Fibroblast of lung (primary cell): ENCODE results near the gene MUC2. TPM values are rescaled to one million over a fixed set of nuclear protein-coding genes. Genes with fewer than 3 reads are reported as not detected.

Source experiments
- DNase-seq, 2 donors: peaks; one replicate each; pipeline versions ENCODE4 v3.0.0 to v3.0.0-alpha.2; 2010; ENCODE audit warnings: low read depth in 2 of 2
- H2AFZ ChIP-seq: 2 replicates; pipeline ENCODE4 v1.5.1; 2012; ENCODE audit warnings: low read length, control low read depth, inconsistent platforms
- H3K27ac ChIP-seq: 2 replicates; pipeline ENCODE4 v1.5.1; 2011; ENCODE audit warnings: low read length, control low read depth; ENCODE audit not compliant: insufficient read depth
- H3K27me3 ChIP-seq: 2 replicates; pipeline ENCODE4 v1.5.1; 2011; ENCODE audit warnings: mild to moderate bottlenecking, low read length; ENCODE audit not compliant: control insufficient read depth, insufficient read depth
- H3K36me3 ChIP-seq: 2 replicates; pipeline ENCODE4 v1.5.1; 2011; ENCODE audit warnings: low read length; ENCODE audit not compliant: control insufficient read depth, insufficient read depth
- H3K4me1 ChIP-seq: 2 replicates; pipeline ENCODE4 v1.5.1; 2011; ENCODE audit warnings: low read length; ENCODE audit not compliant: control insufficient read depth, insufficient read depth; ENCODE audit errors: extremely low read depth
- H3K4me2 ChIP-seq: 2 replicates; pipeline ENCODE4 v1.5.1; 2011; ENCODE audit warnings: low read length, control low read depth; ENCODE audit not compliant: insufficient read depth; ENCODE audit errors: extremely low read depth
- H3K4me3 ChIP-seq, 4 experiments: fragments of 200-600 bp in 1 of 4; sonication (generic) in 1 of 4; replicated peaks in 1 of 4; 2 replicates each; pipeline ENCODE4 v1.5.1; 2011 to 2016; ENCODE audit warnings: low read length in 4 of 4, low read depth in 3 of 4, mild to moderate bottlenecking in 3 of 4, control low read depth in 2 of 4, inconsistent platforms in 1 of 4, mixed read lengths in 1 of 4; ENCODE audit not compliant: insufficient read depth in 1 of 4; ENCODE audit errors: control extremely low read depth in 1 of 4
- H3K79me2 ChIP-seq: 2 replicates; pipeline ENCODE4 v1.5.1; 2012; ENCODE audit warnings: mild to moderate bottlenecking, low read length, inconsistent platforms; ENCODE audit not compliant: control insufficient read depth, insufficient read depth
- H3K9ac ChIP-seq: 2 replicates; pipeline ENCODE4 v1.5.1; 2011; ENCODE audit warnings: mild to moderate bottlenecking, low read length, control low read depth; ENCODE audit not compliant: insufficient read depth
- H3K9me3 ChIP-seq: 2 replicates; pipeline ENCODE4 v1.5.1; 2012; ENCODE audit warnings: low read depth, low read length; ENCODE audit not compliant: control insufficient read depth, insufficient read depth
- H4K20me1 ChIP-seq: 2 replicates; pipeline ENCODE4 v1.5.1; 2011; ENCODE audit warnings: low read length; ENCODE audit not compliant: control insufficient read depth, insufficient read depth; ENCODE audit errors: extremely low read depth
- CTCF ChIP-seq, 2 donors: IDR thresholded peaks in 1 of 2; conservative IDR thresholded peaks in 1 of 2; 1 replicate in 1 of 2; 2 replicates in 1 of 2; pipeline ENCODE4 v1.5.1; 2011 to 2012; ENCODE audit warnings: low read length in 2 of 2, control low read depth in 1 of 2, inconsistent platforms in 1 of 2, low read depth in 1 of 2, mild to moderate bottlenecking in 1 of 2
- EZH2 ChIP-seq: IDR thresholded peaks from 2 replicates; pipeline ENCODE4 v1.5.1; 2012; ENCODE audit warnings: low read length, control low read depth, mild to moderate bottlenecking; ENCODE audit errors: missing control alignments
- polyA plus RNA-seq, 2 donors: library from polyadenylated mRNA; depleted of rRNA in 1 of 2; stranded (reverse) in 1 of 2; unstranded in 1 of 2; fragments of >200 nt; gene quantifications; 2 replicates each; pipeline ENCODE4 v1.2.1, GENCODE V29; 2011 to 2012; ENCODE audit warnings: missing spikeins in 1 of 2
- total RNA-seq: library from RNA; depleted of rRNA; stranded (reverse); fragments of >200 nt; gene quantifications from 2 replicates; pipeline ENCODE4 v1.2.1, GENCODE V29; 2014

Gene MUC2
- total and polyA plus RNA-seq, 2 donors (not counting 1 experiment from before 2014, with no cell fraction given), result not detected

- Histone ChIP-seq H3K9me3 (peaks cover 4% of the 10 kb centered on the region), H3K4me1 (no peaks in the 10 kb centered on the region), H2AFZ (no peak overlapping the region)
Measured at GRCh38 chr11:1089738-1090599, 15.3 kb downstream of the MUC2 start.

GRCh38 chr11:1090600-1091331, 16.1 kb downstream of the MUC2 start:
- Histone ChIP-seq H3K9ac (no peak overlapping the region), H3K4me2 (no peak overlapping the region), H3K27me3 (no peaks in the 10 kb centered on the region), H3K9me3 (peaks cover 4% of the 10 kb centered on the region), H3K79me2 (no peaks in the 10 kb centered on the region), H4K20me1 (no peaks in the 10 kb centered on the region), H3K27ac (no peak overlapping the region), H3K4me3 (no peak overlapping the region), H3K36me3 (no peaks in the 10 kb centered on the region), H3K4me1 (no peaks in the 10 kb centered on the region), H2AFZ (no peak overlapping the region)
- no peak for TF ChIP-seq CTCF (conservative IDR thresholded peaks at IDR 0.05 in 1 of 2, IDR thresholded peaks at IDR 0.05 in 1 of 2; ENCODE audit: low read depth in 1 of 2, low read length in 2 of 2)
- no peak for TF ChIP-seq EZH2
- no peak for DNase-seq

More at GRCh38 chr11:1089738-1090599, 15.3 kb downstream of the MUC2 start:
- H3K27ac ChIP-seq, result no peak overlapping the region
- DNase-seq, result no peak
- H3K4me2 ChIP-seq, result no peak overlapping the region
- no peak overlapping the region for H3K9ac ChIP-seq
- no peak overlapping the region for H3K4me3 ChIP-seq
- H3K79me2 ChIP-seq, result no peaks in the 10 kb centered on the region
- TF ChIP-seq EZH2, result no peak
- TF ChIP-seq CTCF (conservative IDR thresholded peaks at IDR 0.05 in 1 of 2, IDR thresholded peaks at IDR 0.05 in 1 of 2; ENCODE audit: low read depth in 1 of 2, low read length in 2 of 2), result no peak
- H3K36me3 ChIP-seq, result no peaks in the 10 kb centered on the region
- no peaks in the 10 kb centered on the region for H3K27me3 ChIP-seq
- H4K20me1 ChIP-seq, result no peaks in the 10 kb centered on the region

- DNase-seq, result no peak
- Histone ChIP-seq H3K9ac (no peak overlapping the region), H2AFZ (no peak overlapping the region), H3K27ac (no peak overlapping the region), H3K9me3 (peaks cover 4% of the 10 kb centered on the region), H3K4me3 (no peak overlapping the region), H4K20me1 (no peaks in the 10 kb centered on the region), H3K79me2 (no peaks in the 10 kb centered on the region), H3K27me3 (no peaks in the 10 kb centered on the region), H3K36me3 (no peaks in the 10 kb centered on the region), H3K4me1 (no peaks in the 10 kb centered on the region), H3K4me2 (no peak overlapping the region)
- TF ChIP-seq EZH2 (no peak), CTCF (conservative IDR thresholded peaks at IDR 0.05 in 1 of 2, IDR thresholded peaks at IDR 0.05 in 1 of 2; ENCODE audit: low read depth in 1 of 2, low read length in 2 of 2) (no peak)
Measured at GRCh38 chr11:1091332-1092083, 16.8 kb downstream of the MUC2 start.
